NK-92 (cell line): ENCODE results near the gene CREG1.
"Not testable (repeated sequence)": the region's sequence is repeated elsewhere in the genome, so short reads cannot be mapped to it uniquely, and the experiment has no call there.

Experiments
- DNase-seq: peaks from one replicate; lab custom pipeline; 2025; ENCODE audit not compliant: unreplicated experiment; lab: John Stamatoyannopoulos, UW

The CREG1 gene

GRCh38 chr1:167564612-167565270 lies 11.2 kb upstream of the CREG1 start:
- DNase-seq, result no peak

GRCh38 chr1:167563579-167564246 lies 10.2 kb upstream of the CREG1 start:
- DNase-seq, result no peak

- no peak for DNase-seq
Measured at GRCh38 chr1:167562702-167563101, 9.1 kb upstream of the CREG1 start.

GRCh38 chr1:167561753-167562152 lies 8.2 kb upstream of the CREG1 start:
- DNase-seq, result no peak

- DNase-seq, result no peak
Measured at GRCh38 chr1:167555971-167556714, 2.6 kb upstream of the CREG1 start.

GRCh38 chr1:167555072-167555471 lies 1.5 kb upstream of the CREG1 start:
- not testable (repeated sequence) for DNase-seq

GRCh38 chr1:167554028-167554779 lies 642 bp upstream of the CREG1 start:
- DNase-seq, result no peak

GRCh38 chr1:167551362-167551761 lies 2.2 kb downstream of the CREG1 start:
- DNase-seq, result no peak

- DNase-seq, result no peak
Measured at GRCh38 chr1:167548059-167548932, 5.3 kb downstream of the CREG1 start.

GRCh38 chr1:167546935-167547334 lies 6.6 kb downstream of the CREG1 start:
- DNase-seq, result no peak

GRCh38 chr1:167545349-167545748 lies 8.2 kb downstream of the CREG1 start:
- no peak for DNase-seq

- DNase-seq, result no peak
Measured at GRCh38 chr1:167544447-167545093, 9.0 kb downstream of the CREG1 start.

- DNase-seq, result no peak
Measured at GRCh38 chr1:167543199-167543990, 10.2 kb downstream of the CREG1 start.

- DNase-seq, result no peak
Measured at GRCh38 chr1:167542109-167543032, 11.2 kb downstream of the CREG1 start.

GRCh38 chr1:167541610-167542009 lies 12.0 kb downstream of the CREG1 start:
- DNase-seq, result no peak

- DNase-seq, result no peak
Measured at GRCh38 chr1:167541003-167541402, 12.6 kb downstream of the CREG1 start.

- no peak for DNase-seq
Measured at GRCh38 chr1:167538657-167539056, 14.9 kb downstream of the CREG1 start.

- DNase-seq, result no peak
Measured at GRCh38 chr1:167533851-167534300, 19.7 kb downstream of the CREG1 start.
